Testis (tissue), 2 donors: ENCODE results near the gene FAXDC2.

Experiments used
- POLR2A ChIP-seq: fragments of 450-650 bp; IDR thresholded peaks from one replicate; pipeline ENCODE4 v1.6.1; 2017; ENCODE audit warnings: antibody characterized with exemption, mild to moderate bottlenecking, moderate library complexity
- TF ChIP-seq, protein P1 (sequence below), 3 experiments: fragments of 450-650 bp in 2 of 3; fragments of 200-600 bp in 1 of 3; sonication (generic) in 1 of 3; IDR thresholded peaks; one replicate each; pipeline ENCODE4 v1.5.1; 2016 to 2019; ENCODE audit warnings: antibody characterized with exemption in 3 of 3, mild to moderate bottlenecking in 2 of 3, moderate library complexity in 1 of 3

DNA sequence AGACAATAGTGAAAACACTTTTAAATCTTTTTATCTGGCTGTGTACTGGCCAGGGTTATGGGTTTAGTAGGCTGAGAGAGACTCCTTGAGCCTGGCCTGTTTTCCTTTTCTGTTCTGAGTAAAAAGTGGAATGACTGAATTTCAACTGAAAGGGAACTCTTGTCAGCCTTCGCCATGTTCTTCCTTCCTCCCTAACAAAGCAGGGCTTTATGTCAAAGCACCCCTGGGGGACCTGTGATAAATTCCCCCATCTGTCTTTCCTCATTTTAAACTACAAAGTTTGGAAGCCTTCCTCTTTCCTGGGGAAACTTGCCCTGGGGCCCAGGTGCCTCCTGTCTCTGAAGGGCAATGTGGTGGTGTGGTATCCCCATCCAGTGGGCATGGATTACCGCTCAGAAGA is 65.5 kb downstream of the FAXDC2 start:
- no peak for TF ChIP-seq POLR2A
- TF ChIP-seq, protein P1, sequence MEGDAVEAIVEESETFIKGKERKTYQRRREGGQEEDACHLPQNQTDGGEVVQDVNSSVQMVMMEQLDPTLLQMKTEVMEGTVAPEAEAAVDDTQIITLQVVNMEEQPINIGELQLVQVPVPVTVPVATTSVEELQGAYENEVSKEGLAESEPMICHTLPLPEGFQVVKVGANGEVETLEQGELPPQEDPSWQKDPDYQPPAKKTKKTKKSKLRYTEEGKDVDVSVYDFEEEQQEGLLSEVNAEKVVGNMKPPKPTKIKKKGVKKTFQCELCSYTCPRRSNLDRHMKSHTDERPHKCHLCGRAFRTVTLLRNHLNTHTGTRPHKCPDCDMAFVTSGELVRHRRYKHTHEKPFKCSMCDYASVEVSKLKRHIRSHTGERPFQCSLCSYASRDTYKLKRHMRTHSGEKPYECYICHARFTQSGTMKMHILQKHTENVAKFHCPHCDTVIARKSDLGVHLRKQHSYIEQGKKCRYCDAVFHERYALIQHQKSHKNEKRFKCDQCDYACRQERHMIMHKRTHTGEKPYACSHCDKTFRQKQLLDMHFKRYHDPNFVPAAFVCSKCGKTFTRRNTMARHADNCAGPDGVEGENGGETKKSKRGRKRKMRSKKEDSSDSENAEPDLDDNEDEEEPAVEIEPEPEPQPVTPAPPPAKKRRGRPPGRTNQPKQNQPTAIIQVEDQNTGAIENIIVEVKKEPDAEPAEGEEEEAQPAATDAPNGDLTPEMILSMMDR (IDR thresholded peaks at IDR 0.05), result no peak
